Caco-2 (cell line): ENCODE measurements around the gene TNFAIP3. TPM values are rescaled to one million over a fixed set of nuclear protein-coding genes. Genes with fewer than 3 reads are reported as not detected.

Experiments used
- BruUV-seq: library from RNA; stranded (reverse); fragments of 400-500 nt; replicated peaks from 2 replicates; lab custom pipeline; 2021; lab: Mats Ljungman, UMichigan
- CTCF ChIA-PET: fragments of 300-600 bp; sonication (Branson Sonifier 250); formaldehyde crosslinking; loops from one replicate; lab custom pipeline; 2022; ENCODE audit warnings: antibody characterized with exemption; lab: Charles Lee
- POLR2A ChIA-PET: fragments of 300-600 bp; sonication (Branson Sonifier 250); formaldehyde crosslinking; loops from one replicate; lab custom pipeline; 2022; ENCODE audit warnings: antibody characterized with exemption; lab: Charles Lee
- DNase-seq, 2 experiments: peaks; one replicate each; pipeline versions ENCODE4 v3.0.0 to v3.0.0-alpha.2; 2020 to 2022
- H3K27me3 ChIP-seq: replicated peaks from 2 replicates; pipeline ENCODE4 v1.6.0; 2011; ENCODE audit warnings: low read length; ENCODE audit not compliant: control insufficient read depth, insufficient read depth
- H3K36me3 ChIP-seq: 2 replicates; pipeline ENCODE4 v1.5.1; 2011; ENCODE audit warnings: low read length; ENCODE audit not compliant: control insufficient read depth, insufficient read depth
- H3K4me1 ChIP-seq: fragments of 250-450 bp; sonication (Bioruptor Pico); 2 replicates; pipeline ENCODE4 v1.5.1; 2020; ENCODE audit warnings: mild to moderate bottlenecking
- H3K4me3 ChIP-seq: 2 replicates; pipeline ENCODE4 v1.5.1; 2011; ENCODE audit warnings: low read depth, mild to moderate bottlenecking, control low read depth, low read length
- H3K9me3 ChIP-seq: fragments of 250-450 bp; sonication (Bioruptor Pico); 2 replicates; pipeline ENCODE4 v1.5.1; 2020; ENCODE audit warnings: mild to moderate bottlenecking, moderate library complexity
- H3K27ac Mint-ChIP-seq: one replicate; pipeline ENCODE4 v1.8.0; 2022; ENCODE audit warnings: mixed read lengths; ENCODE audit not compliant: unreplicated experiment
- H3K27me3 Mint-ChIP-seq: one replicate; pipeline ENCODE4 v1.8.0; 2022; ENCODE audit warnings: mixed read lengths; ENCODE audit not compliant: insufficient read depth, unreplicated experiment
- H3K36me3 Mint-ChIP-seq: one replicate; pipeline ENCODE4 v1.8.0; 2022; ENCODE audit warnings: mild to moderate bottlenecking, mixed read lengths; ENCODE audit not compliant: insufficient read depth, unreplicated experiment
- H3K4me1 Mint-ChIP-seq: one replicate; pipeline ENCODE4 v1.8.0; 2022; ENCODE audit warnings: low read depth, mixed read lengths; ENCODE audit not compliant: unreplicated experiment
- H3K4me3 Mint-ChIP-seq: one replicate; pipeline ENCODE4 v1.8.0; 2022; ENCODE audit warnings: mild to moderate bottlenecking, moderate library complexity, mixed read lengths; ENCODE audit not compliant: unreplicated experiment
- H3K9me3 Mint-ChIP-seq: one replicate; pipeline ENCODE4 v1.8.0; 2022; ENCODE audit warnings: mixed read lengths; ENCODE audit not compliant: unreplicated experiment
- CTCF ChIP-seq, 2 experiments: fragments of 200-600 bp in 1 of 2; IDR thresholded peaks; 1 replicate in 1 of 2; 2 replicates in 1 of 2; pipeline versions ENCODE4 v1.5.1 to v1.8.0; 2011 to 2022; ENCODE audit warnings: antibody characterized with exemption in 1 of 2, control low read depth in 1 of 2, inconsistent platforms in 1 of 2, low read depth in 1 of 2, low read length in 1 of 2, mild to moderate bottlenecking in 1 of 2, moderate library complexity in 1 of 2; ENCODE audit not compliant: insufficient read depth in 1 of 2, severe bottlenecking in 1 of 2, unreplicated experiment in 1 of 2
- intact Hi-C: fragments of 100-400 bp; cut with micrococcal nuclease; formaldehyde crosslinking; loops from one replicate; pipeline ENCODE4 v1.10.0; 2022; ENCODE audit not compliant: unreplicated experiment
- total RNA-seq: library from RNA; stranded (reverse); gene quantifications from 2 replicates; pipeline ENCODE4 v1.2.3, GENCODE V29; 2022

The TNFAIP3 gene
- total RNA-seq, 1 experiment from 2014 or later = 45.7 TPM

- Mint-ChIP-seq H3K27me3 (no peaks in the 10 kb centered on the region), H3K36me3 (no peaks in the 10 kb centered on the region), H3K4me1 (peaks cover 7% of the 10 kb centered on the region), H3K9me3 (no peaks in the 10 kb centered on the region), H3K4me3 (no peak overlapping the region), H3K27ac (no peak overlapping the region)
- ChIA-PET CTCF (no interaction called here), POLR2A (no interaction called here)
- intact Hi-C loops = no loop called here
- DNase-seq = no peak
- no TSS peak for BruUV-seq
- no peaks in the 10 kb centered on the region for H3K27me3 ChIP-seq
- TF ChIP-seq CTCF (IDR thresholded peaks at IDR 0.05; ENCODE audit: insufficient read depth in 1 of 2, low read depth in 1 of 2, low read length in 1 of 2, severe bottlenecking in 1 of 2, unreplicated experiment in 1 of 2) = no peak
- no peak overlapping the region for H3K4me3 ChIP-seq
- H3K36me3 ChIP-seq = no peaks in the 10 kb centered on the region
- no peaks in the 10 kb centered on the region for H3K4me1 ChIP-seq
- H3K9me3 ChIP-seq = no peaks in the 10 kb centered on the region
Measured at GRCh38 chr6:137820425-137820824, 46.6 kb upstream of the TNFAIP3 start.

GRCh38 chr6:137820952-137821351, 46.1 kb upstream of the TNFAIP3 start:
- Mint-ChIP-seq H3K9me3 (no peaks in the 10 kb centered on the region), H3K27ac (no peak overlapping the region), H3K36me3 (no peaks in the 10 kb centered on the region), H3K4me1 (peaks cover 7% of the 10 kb centered on the region), H3K27me3 (no peaks in the 10 kb centered on the region), H3K4me3 (no peak overlapping the region)
- POLR2A ChIA-PET = no interaction called here
- intact Hi-C loops = no loop called here
- Histone ChIP-seq H3K9me3 (no peaks in the 10 kb centered on the region), H3K4me3 (no peak overlapping the region), H3K27me3 (no peaks in the 10 kb centered on the region), H3K36me3 (no peaks in the 10 kb centered on the region), H3K4me1 (no peaks in the 10 kb centered on the region)
- BruUV-seq = no TSS peak
- TF ChIP-seq CTCF (IDR thresholded peaks at IDR 0.05; ENCODE audit: insufficient read depth in 1 of 2, low read depth in 1 of 2, low read length in 1 of 2, severe bottlenecking in 1 of 2, unreplicated experiment in 1 of 2) = no peak
- CTCF ChIA-PET = no interaction called here
- no peak for DNase-seq

GRCh38 chr6:137821491-137821890, 45.6 kb upstream of the TNFAIP3 start:
- DNase-seq = no peak
- Mint-ChIP-seq H3K27me3 (no peaks in the 10 kb centered on the region), H3K4me3 (no peak overlapping the region), H3K27ac (no peak overlapping the region), H3K36me3 (no peaks in the 10 kb centered on the region), H3K9me3 (no peaks in the 10 kb centered on the region), H3K4me1 (peaks cover 7% of the 10 kb centered on the region)
- no peaks in the 10 kb centered on the region for H3K4me1 ChIP-seq
- BruUV-seq = no TSS peak
- H3K4me3 ChIP-seq = no peak overlapping the region
- no peaks in the 10 kb centered on the region for H3K36me3 ChIP-seq
- intact Hi-C loops = no loop called here
- CTCF ChIA-PET = no interaction called here
- no peak for TF ChIP-seq CTCF (IDR thresholded peaks at IDR 0.05; ENCODE audit: insufficient read depth in 1 of 2, low read depth in 1 of 2, low read length in 1 of 2, severe bottlenecking in 1 of 2, unreplicated experiment in 1 of 2)
- POLR2A ChIA-PET = no interaction called here
- no peaks in the 10 kb centered on the region for H3K9me3 ChIP-seq
- H3K27me3 ChIP-seq = no peaks in the 10 kb centered on the region
